Calu3 (cell line): ENCODE data around the gene TRAPPC6A. TPM values are rescaled to one million over a fixed set of nuclear protein-coding genes. Genes with fewer than 3 reads are reported as not detected.

Source experiments
- BruUV-seq: library from RNA; stranded (reverse); fragments of 400-500 nt; replicated peaks from 2 replicates; lab custom pipeline; 2021; lab: Mats Ljungman, UMichigan
- CTCF ChIA-PET: fragments of 300-600 bp; sonication (Branson Sonifier 250); formaldehyde crosslinking; loops from one replicate; lab custom pipeline; 2022; ENCODE audit warnings: antibody characterized with exemption; lab: Charles Lee
- DNase-seq: peaks from one replicate; pipeline ENCODE4 v3.0.0; 2022
- H3K27ac Mint-ChIP-seq: one replicate; pipeline ENCODE4 v1.8.0; 2022; ENCODE audit warnings: mixed read lengths; ENCODE audit not compliant: unreplicated experiment
- H3K27me3 Mint-ChIP-seq: one replicate; pipeline ENCODE4 v1.8.0; 2022; ENCODE audit warnings: mixed read lengths; ENCODE audit not compliant: unreplicated experiment
- H3K36me3 Mint-ChIP-seq: one replicate; pipeline ENCODE4 v1.8.0; 2022; ENCODE audit warnings: mild to moderate bottlenecking, moderate library complexity, mixed read lengths; ENCODE audit not compliant: insufficient read depth, unreplicated experiment
- H3K4me1 Mint-ChIP-seq: one replicate; pipeline ENCODE4 v1.8.0; 2022; ENCODE audit warnings: mild to moderate bottlenecking, low read depth, mixed read lengths; ENCODE audit not compliant: unreplicated experiment
- H3K4me3 Mint-ChIP-seq: one replicate; pipeline ENCODE4 v1.8.0; 2022; ENCODE audit warnings: mild to moderate bottlenecking, low read depth, moderate library complexity, mixed read lengths; ENCODE audit not compliant: unreplicated experiment
- H3K9me3 Mint-ChIP-seq: one replicate; pipeline ENCODE4 v1.8.0; 2022; ENCODE audit warnings: low read depth, mixed read lengths; ENCODE audit not compliant: unreplicated experiment
- intact Hi-C: fragments of 100-400 bp; cut with micrococcal nuclease; formaldehyde crosslinking; loops from one replicate; pipeline ENCODE4 v1.10.0; 2022; ENCODE audit not compliant: unreplicated experiment
- total RNA-seq: library from RNA; stranded (reverse); gene quantifications from 2 replicates; pipeline ENCODE4 v1.2.3, GENCODE V29; 2022
- TF ChIP-seq, protein P1 (sequence below): fragments of 200-600 bp; IDR thresholded peaks from one replicate; pipeline ENCODE4 v1.8.0; 2022; ENCODE audit warnings: antibody characterized with exemption; ENCODE audit not compliant: unreplicated experiment

TRAPPC6A gene
- total RNA-seq, 1 experiment from 2014 or later = 55.7 TPM

DNA sequence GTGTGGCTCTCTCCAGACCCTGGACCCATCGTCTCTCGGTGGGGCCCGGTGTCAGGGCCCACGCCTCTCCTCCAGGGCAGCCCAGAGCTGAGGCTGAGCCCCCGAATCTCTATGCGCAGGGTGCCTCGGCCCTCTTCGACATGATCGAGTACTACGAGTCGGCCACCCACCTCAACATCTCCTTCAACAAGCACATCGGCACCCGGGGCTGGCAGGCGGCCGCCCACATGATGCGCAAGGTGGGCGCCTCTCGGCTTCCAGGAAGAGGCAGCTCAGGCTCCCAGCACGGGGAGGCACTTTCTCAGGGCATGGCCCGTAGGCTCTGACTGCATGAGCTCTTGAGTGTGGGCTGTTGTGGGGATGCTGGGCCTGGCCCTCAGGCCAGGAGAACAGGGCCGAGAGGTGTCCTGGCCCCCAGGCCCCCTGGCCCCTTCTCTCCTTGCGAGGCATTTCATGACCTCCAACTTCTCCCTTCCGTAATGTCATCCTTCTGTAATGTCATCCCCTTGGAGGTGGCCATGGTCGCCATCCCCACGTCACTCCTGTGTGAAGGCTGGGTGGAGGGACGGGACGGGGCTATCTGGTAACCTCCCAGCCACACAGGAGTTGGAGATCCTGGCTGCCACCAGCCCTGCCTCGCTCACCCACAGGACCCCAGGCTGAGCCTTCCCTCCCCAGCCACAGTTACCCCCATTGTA lies 36.7 kb downstream of the TRAPPC6A start:
- no peaks in the 10 kb centered on the region for H3K4me1 Mint-ChIP-seq
- H3K27me3 Mint-ChIP-seq = no peaks in the 10 kb centered on the region
- CTCF ChIA-PET = no interaction called here
- DNase-seq = no peak
- no peak overlapping the region for H3K27ac Mint-ChIP-seq
- H3K4me3 Mint-ChIP-seq = no peak overlapping the region
- TF ChIP-seq, protein P1, sequence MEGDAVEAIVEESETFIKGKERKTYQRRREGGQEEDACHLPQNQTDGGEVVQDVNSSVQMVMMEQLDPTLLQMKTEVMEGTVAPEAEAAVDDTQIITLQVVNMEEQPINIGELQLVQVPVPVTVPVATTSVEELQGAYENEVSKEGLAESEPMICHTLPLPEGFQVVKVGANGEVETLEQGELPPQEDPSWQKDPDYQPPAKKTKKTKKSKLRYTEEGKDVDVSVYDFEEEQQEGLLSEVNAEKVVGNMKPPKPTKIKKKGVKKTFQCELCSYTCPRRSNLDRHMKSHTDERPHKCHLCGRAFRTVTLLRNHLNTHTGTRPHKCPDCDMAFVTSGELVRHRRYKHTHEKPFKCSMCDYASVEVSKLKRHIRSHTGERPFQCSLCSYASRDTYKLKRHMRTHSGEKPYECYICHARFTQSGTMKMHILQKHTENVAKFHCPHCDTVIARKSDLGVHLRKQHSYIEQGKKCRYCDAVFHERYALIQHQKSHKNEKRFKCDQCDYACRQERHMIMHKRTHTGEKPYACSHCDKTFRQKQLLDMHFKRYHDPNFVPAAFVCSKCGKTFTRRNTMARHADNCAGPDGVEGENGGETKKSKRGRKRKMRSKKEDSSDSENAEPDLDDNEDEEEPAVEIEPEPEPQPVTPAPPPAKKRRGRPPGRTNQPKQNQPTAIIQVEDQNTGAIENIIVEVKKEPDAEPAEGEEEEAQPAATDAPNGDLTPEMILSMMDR = no peak
- no peaks in the 10 kb centered on the region for H3K9me3 Mint-ChIP-seq
- intact Hi-C loops = no loop called here
- BruUV-seq = no TSS peak
- H3K36me3 Mint-ChIP-seq = peaks cover 36% of the 10 kb centered on the region

DNA sequence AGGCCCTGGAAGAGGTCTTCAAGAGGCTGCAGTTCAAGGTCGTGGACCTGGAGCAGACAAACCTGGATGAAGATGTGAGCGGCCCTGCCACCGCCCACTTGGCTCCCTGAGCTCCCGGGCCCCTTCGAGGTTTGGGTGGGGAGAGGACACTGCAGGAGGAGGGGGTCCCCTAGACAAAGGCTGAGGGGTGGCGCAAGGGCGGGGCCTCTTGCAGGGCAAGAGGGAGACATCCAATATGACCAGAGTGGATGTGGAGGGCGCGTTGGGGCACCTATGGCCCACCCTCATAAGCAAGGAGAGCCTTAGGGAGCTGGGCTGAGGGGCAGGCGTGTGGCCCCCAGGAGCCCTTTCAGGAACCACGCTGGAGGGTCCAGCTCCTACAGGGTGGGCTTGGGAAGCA lies 37.5 kb downstream of the TRAPPC6A start:
- TF ChIP-seq, protein P1 = no peak
- Mint-ChIP-seq H3K4me3 (no peak overlapping the region), H3K36me3 (peaks cover 36% of the 10 kb centered on the region), H3K9me3 (no peaks in the 10 kb centered on the region), H3K27ac (no peak overlapping the region), H3K27me3 (no peaks in the 10 kb centered on the region), H3K4me1 (no peaks in the 10 kb centered on the region)
- intact Hi-C loops = no loop called here
- DNase-seq = no peak
- BruUV-seq = no TSS peak
- CTCF ChIA-PET = no interaction called here

- Mint-ChIP-seq H3K27me3 (no peaks in the 10 kb centered on the region), H3K36me3 (peaks cover 36% of the 10 kb centered on the region), H3K4me3 (no peak overlapping the region), H3K27ac (no peak overlapping the region), H3K9me3 (no peaks in the 10 kb centered on the region), H3K4me1 (no peaks in the 10 kb centered on the region)
- intact Hi-C loops = no loop called here
- CTCF ChIA-PET = no interaction called here
- no TSS peak for BruUV-seq
- no peak for DNase-seq
- TF ChIP-seq, protein P1 = no peak
Observed at GRCh38 chr19:45140144-45140503, 37.9 kb downstream of the TRAPPC6A start.

DNA sequence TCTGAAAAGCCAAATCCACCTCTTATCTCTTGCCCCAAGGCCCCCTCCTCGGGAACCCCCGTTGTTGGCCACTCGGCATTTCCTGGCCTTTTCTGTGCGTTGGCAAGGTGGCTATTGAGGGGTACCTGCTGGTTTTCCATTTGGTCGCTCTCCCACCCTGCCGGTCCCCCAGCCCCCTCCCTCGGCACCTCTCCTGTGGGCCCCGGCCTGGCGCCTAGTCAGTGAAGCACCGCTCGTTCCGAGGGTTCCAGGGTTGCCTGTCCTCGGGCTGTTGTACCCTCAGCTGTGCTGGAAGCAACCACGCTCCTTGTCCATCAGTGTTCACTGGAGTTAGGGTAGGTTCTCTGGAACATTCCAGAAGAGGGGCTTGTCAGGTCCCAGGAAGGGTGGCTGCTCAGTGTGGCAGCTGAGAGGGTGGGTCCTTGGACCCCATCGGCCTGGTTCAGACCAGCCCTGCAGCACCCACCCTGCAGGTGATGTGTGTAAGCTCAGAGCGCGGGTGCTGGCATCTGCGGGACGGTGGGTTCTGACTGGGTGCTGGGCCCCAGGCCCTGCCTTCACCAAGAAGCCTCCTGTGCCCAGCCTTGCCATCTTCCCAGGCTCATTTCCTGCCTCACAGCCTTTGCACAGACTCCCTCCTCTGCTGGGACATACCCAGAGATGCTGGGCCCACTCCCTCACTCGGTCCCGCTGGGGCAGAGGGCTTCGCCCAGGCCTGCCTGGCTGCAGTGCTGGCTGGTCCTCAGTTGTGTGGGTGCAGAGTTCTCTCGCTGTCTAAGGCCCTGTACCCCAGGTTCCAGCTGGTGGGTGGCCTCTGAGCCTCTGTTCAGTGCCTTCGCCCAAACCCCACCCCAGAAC lies 38.5 kb downstream of the TRAPPC6A start:
- no peak for DNase-seq
- H3K36me3 Mint-ChIP-seq = peaks cover 36% of the 10 kb centered on the region
- BruUV-seq = no TSS peak
- H3K4me1 Mint-ChIP-seq = no peaks in the 10 kb centered on the region
- H3K9me3 Mint-ChIP-seq = no peaks in the 10 kb centered on the region
- intact Hi-C loops = no loop called here
- CTCF ChIA-PET = interaction anchor here (0.5 kb wide), 1 partner anchor 24 kb away, joined by 3 read pairs; no protein-coding TSS in a partner anchor
- TF ChIP-seq, protein P1 = no peak
- H3K27me3 Mint-ChIP-seq = no peaks in the 10 kb centered on the region
- no peak overlapping the region for H3K27ac Mint-ChIP-seq
- no peak overlapping the region for H3K4me3 Mint-ChIP-seq
